Measurements from ENCODE around the gene PROSER2.

The PROSER2 gene

DNA sequence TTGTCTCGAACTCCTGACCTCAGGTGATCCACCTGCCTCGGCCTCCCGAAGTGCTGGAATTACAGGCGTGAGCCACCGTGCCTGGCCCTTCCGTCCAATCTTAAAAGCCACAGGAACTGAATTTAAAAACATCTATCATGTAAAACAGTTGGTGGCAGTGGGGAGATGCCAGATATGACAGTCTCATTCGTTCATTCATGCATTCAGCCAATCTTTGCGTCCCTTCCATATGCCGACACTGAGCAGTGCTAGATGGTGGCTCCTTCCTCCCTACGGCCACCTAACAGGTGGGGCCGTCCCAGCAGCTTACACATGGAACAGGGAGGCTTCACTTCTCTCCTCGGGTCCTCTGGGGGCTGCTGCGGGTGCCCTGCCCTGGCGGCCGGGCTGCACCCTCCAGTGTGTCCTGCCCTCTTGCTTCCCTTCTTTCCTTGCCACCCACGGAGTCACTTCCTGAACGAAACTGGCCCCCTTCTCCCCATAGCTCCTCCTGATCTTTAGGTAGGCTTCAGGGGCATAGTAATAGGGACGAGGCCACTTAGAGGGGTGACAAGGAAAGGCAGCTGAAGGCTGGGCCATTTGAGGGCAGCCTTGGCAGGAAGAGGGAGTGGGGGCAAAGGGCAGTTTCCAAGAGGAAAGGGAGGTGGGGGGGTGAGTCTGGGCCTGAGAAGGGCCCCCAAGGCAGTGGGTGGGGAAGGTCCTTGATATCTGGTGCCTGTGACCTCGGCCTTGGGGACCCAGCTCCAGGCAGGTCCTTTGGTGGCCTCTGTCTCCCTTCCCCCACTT lies 53.8 kb downstream of the PROSER2 start:
- no peak for DNase-seq (ENCODE audit: low read depth)
- no peak overlapping the region for H3K4me3 ChIP-seq (ENCODE audit: low read depth, low read length)
- TF ChIP-seq, protein P1, sequence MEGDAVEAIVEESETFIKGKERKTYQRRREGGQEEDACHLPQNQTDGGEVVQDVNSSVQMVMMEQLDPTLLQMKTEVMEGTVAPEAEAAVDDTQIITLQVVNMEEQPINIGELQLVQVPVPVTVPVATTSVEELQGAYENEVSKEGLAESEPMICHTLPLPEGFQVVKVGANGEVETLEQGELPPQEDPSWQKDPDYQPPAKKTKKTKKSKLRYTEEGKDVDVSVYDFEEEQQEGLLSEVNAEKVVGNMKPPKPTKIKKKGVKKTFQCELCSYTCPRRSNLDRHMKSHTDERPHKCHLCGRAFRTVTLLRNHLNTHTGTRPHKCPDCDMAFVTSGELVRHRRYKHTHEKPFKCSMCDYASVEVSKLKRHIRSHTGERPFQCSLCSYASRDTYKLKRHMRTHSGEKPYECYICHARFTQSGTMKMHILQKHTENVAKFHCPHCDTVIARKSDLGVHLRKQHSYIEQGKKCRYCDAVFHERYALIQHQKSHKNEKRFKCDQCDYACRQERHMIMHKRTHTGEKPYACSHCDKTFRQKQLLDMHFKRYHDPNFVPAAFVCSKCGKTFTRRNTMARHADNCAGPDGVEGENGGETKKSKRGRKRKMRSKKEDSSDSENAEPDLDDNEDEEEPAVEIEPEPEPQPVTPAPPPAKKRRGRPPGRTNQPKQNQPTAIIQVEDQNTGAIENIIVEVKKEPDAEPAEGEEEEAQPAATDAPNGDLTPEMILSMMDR (IDR thresholded peaks at IDR 0.05; ENCODE audit: control insufficient read depth, extremely low read depth, insufficient read depth): no peak

DNA sequence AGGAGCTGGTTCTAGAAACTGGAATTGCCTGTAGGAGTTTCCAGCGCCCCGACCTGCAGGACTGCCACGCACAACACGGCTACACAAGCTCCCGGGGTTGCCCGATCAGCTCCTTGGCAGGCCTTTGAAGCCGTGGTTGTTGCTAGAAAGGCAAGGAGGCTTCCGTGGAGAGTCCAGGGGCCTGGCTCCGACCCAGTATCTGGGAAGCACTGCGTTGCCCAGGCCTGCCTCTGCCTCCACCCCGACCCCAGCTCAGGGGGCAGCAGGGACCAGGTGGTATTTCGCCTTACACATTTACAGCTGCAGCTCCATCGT lies 54.4 kb downstream of the PROSER2 start:
- no peak overlapping the region for H3K4me3 ChIP-seq (ENCODE audit: low read depth, low read length)
- TF ChIP-seq, protein P1 (IDR thresholded peaks at IDR 0.05; ENCODE audit: control insufficient read depth, extremely low read depth, insufficient read depth): no peak
- no peak for DNase-seq (ENCODE audit: low read depth)

DNA sequence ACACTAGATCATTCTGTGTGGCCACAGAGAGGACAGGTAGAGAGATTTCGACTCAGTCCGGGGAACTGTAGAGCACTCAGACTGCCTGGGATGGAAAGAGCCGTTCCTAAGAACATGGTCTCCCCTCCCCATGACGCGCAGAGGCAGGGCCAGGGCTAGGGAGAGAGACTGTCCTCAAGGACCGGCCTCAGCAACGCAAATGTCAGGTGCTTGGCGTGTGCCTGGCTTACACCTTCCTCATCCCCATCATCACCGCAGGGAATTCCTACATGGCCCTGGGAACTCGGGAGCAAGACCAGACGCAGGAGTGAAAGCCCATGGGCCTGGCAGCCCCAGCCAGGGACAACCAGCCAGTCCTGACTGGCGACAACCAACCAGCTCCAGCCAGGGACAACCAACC lies 55.6 kb downstream of the PROSER2 start:
- no peak overlapping the region for H3K4me3 ChIP-seq (ENCODE audit: low read depth, low read length)
- DNase-seq (ENCODE audit: low read depth): no peak
- TF ChIP-seq, protein P1 (IDR thresholded peaks at IDR 0.05; ENCODE audit: control insufficient read depth, extremely low read depth, insufficient read depth): no peak

DNA sequence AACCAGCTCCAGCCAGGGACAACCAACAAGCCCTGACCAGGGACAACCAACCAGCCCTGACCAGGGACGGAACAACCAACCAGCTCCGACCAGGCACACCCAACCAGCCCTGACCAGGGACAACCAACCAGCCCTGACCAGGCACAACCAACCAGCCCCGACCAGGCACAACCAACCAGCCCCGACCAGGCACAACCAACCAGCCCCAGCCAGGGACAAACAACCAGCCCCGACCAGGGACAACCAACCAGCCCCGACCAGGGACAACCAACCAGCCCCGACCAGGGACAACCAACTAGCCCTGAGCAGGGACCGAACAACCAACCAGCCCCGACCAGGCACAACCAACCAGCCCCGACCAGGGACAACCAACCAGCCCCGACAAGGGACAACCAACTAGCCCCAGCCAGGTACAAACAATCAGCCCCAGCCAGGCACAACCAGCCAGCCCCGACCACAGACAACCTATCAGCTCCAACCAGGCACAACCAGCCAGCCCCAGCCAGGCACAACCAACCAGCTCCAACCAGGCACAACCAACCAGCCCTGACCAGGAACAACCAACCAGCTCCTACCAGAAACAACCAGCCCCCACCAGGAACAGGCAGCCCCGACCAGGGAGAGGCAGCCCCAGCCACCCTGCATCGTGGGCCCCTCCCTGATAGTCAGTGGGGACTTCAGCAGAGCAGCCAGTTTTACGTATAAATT lies 56.4 kb downstream of the PROSER2 start:
- H3K4me3 ChIP-seq (ENCODE audit: low read depth, low read length): no peak overlapping the region
- TF ChIP-seq, protein P1 (IDR thresholded peaks at IDR 0.05; ENCODE audit: control insufficient read depth, extremely low read depth, insufficient read depth): no peak
- no peak for DNase-seq (ENCODE audit: low read depth)

DNA sequence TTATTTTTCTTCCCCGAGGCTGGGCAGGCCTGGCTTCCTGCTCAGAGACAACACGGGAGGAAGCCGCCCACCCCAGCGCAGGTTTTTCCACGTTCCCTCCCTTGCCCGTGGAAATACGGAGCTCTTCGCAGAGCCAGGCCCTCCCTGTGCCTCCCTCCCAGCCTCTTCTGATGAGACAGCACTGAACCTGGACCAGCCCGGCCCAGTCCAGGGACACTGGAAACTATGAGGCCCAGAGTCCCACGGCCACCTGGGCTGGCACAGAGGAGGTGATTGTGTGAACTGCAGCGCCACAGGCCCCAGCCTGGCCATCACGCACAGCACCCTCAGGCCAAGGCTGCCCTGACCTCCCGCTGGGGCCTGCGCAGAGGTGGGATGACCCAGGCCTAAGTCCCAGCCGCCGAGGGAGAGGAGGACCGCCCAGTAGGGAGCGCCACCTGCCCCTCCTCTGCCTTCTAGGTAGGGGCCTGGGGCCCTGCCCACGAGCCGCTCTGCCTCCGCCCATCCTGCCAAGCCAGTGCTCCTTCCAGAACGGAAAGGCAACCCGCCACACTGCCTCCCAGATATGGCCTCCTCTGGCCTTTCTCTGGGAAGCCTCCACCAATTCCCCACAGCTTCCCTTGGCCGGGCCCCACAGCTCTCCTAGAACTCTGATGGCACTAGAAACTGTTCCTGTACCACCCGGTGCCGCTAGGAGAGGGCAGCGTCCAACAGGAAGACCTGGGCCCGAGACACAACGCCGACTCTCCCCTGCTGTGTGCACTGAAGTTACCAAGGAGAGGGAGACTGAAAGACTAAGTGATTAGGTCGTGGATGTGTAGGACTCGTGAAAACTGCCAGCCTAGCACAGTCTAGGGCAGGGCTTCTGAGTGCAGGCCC lies 57.2 kb downstream of the PROSER2 start:
- TF ChIP-seq, protein P1 (IDR thresholded peaks at IDR 0.05; ENCODE audit: control insufficient read depth, extremely low read depth, insufficient read depth): no peak
- no peak overlapping the region for H3K4me3 ChIP-seq (ENCODE audit: low read depth, low read length)
- no peak for DNase-seq (ENCODE audit: low read depth)

DNA sequence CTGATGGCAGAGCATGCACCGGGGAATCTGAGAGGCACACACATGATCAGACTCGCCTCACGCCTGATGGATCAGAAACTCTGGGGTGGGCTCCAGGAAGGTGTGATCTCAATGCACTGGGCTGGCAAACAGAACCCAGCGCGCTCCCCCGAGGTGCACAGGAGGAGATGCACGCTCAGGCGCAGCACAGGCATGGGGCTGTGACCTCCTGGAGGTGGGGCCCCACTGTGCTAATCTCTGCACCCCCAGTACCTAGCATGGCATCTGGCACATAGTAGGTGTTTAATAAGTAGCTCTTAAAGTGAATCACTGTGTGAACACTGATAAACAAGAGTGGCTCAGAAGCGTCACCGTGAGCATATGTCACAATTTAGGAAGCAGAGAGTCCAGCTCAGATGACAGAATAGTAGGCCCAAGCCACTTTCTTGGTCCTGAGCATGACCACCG lies 57.9 kb downstream of the PROSER2 start:
- no peak overlapping the region for H3K4me3 ChIP-seq (ENCODE audit: low read depth, low read length)
- TF ChIP-seq, protein P1 (IDR thresholded peaks at IDR 0.05; ENCODE audit: control insufficient read depth, extremely low read depth, insufficient read depth): no peak
- no peak for DNase-seq (ENCODE audit: low read depth)

Data from LNCaP clone FGC (cell line).